ENCODE measurements around the gene FAHD2A.
A peak's percentile ranks its signal among the peaks of the same experiment; 100 is the strongest.
"Not testable (repeated sequence)": the region's sequence is repeated elsewhere in the genome, so short reads cannot be mapped to it uniquely, and the experiment has no call there.

Gene FAHD2A

DNA sequence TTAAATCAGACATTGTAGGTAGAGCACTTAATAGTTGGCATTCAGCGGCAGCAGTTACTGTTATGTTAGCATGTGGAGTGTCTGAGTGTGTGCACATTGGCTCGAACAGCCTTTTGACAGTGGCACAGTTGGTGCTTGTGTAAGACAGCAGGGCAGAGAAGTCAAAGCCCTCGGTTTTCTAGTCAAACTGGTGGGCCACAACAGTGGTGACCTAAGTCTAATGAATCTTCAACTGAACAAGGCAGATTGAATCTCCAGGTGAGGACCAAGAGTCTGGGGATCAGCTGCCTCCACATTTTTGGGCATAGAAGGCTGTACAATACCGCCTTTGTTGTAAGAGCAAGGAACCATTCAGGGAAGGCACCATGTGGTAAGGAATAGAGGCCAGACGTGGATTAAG, 1.3 kb downstream of the FAHD2A start:
- not testable (repeated sequence) for H3K36me3 ChIP-seq (ENCODE audit: control insufficient read depth, insufficient read depth, low read length); H3K27ac ChIP-seq (ENCODE audit: insufficient read depth, low read length, poor library complexity, severe bottlenecking); H3K9me3 ChIP-seq (ENCODE audit: control insufficient read depth, low read length); H3K4me1 ChIP-seq (ENCODE audit: control insufficient read depth, insufficient read depth, low read length, poor library complexity, severe bottlenecking); DNase-seq; H3K27me3 ChIP-seq (replicated peaks; ENCODE audit: control insufficient read depth, insufficient read depth, low read length, poor library complexity, severe bottlenecking)
- peak overlapping the region; percentile 100 for H3K4me3 ChIP-seq (ENCODE audit: insufficient read depth, low read depth, low read length, poor library complexity, severe bottlenecking)

DNA sequence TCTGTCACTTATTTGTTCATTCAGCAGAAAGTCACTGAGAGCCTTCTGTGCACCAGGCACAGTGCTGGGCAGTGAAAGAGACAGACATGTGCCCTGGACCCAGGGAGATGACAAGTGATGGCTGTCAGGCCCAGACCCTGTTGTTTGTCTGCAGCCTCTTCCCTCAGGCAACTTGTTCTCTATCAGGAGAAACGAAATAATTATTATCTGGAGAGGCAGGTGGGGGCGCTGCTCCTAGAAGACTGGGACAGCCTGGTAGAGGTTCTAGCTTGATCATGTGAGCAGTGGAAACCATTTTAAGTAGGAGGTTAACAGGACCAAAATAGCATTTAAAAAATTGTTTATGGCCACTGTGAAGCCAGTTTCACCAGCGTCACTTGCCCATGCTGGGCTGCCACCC, 2.2 kb downstream of the FAHD2A start:
- not testable (repeated sequence) for H3K4me1 ChIP-seq (ENCODE audit: control insufficient read depth, insufficient read depth, low read length, poor library complexity, severe bottlenecking); DNase-seq; H3K9me3 ChIP-seq (ENCODE audit: control insufficient read depth, low read length); H3K36me3 ChIP-seq (ENCODE audit: control insufficient read depth, insufficient read depth, low read length); H3K27me3 ChIP-seq (replicated peaks; ENCODE audit: control insufficient read depth, insufficient read depth, low read length, poor library complexity, severe bottlenecking); H3K27ac ChIP-seq (ENCODE audit: insufficient read depth, low read length, poor library complexity, severe bottlenecking); H3K4me3 ChIP-seq (ENCODE audit: insufficient read depth, low read depth, low read length, poor library complexity, severe bottlenecking)

DNA sequence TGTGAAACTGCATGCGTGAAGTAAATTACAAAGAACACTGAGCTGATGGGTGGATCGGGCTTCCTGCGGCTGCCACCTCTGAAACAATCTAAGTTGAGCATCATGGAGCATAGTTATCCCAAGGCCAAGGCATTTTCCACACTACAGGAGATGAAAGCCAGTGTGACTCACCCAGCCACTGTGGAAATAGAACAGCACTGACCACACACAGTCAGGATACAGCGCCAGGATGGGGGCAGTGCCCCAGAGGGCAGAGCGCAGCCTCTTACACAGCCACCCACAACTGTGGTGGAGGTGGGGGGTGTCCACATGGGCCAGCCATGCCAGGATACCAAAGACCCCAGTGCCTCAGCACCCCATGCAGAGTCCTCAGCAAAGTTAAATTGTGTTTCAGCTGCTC, 8.7 kb downstream of the FAHD2A start:
- H3K4me1 ChIP-seq (ENCODE audit: control insufficient read depth, insufficient read depth, low read length, poor library complexity, severe bottlenecking); H3K27me3 ChIP-seq (replicated peaks; ENCODE audit: control insufficient read depth, insufficient read depth, low read length, poor library complexity, severe bottlenecking); H3K9me3 ChIP-seq (ENCODE audit: control insufficient read depth, low read length); H3K4me3 ChIP-seq (ENCODE audit: insufficient read depth, low read depth, low read length, poor library complexity, severe bottlenecking); DNase-seq; H3K27ac ChIP-seq (ENCODE audit: insufficient read depth, low read length, poor library complexity, severe bottlenecking); H3K36me3 ChIP-seq (ENCODE audit: control insufficient read depth, insufficient read depth, low read length): not testable (repeated sequence)

DNA sequence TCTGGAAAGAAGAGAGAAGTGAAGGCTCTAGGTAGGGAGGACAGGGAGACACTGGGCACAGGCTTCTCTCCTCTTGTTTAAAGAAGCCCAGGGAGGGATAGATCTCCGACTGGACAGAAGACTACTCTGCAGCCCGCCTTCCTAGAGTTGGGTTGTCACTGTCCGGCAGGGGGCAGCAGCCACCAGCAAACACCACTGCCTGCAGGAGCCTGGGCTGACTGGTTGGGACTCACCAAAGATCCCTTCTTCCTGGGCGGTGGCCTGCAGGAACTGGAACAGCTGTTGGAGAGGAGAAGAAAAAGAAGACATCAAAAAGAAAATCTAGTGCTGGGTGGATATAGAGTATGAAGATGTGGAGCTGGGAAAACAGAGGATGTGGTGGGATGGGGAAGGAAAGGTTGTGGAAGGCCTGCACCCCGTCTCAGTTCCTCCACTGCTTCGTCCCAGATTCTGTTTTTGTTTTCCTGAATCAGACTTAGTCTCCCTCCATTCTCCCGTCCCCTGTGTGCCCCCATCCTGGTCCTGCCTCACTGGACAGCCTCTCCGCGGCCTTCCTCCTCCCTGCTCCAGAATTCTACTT, 11.6 kb downstream of the FAHD2A start:
- peak in 1 of 3 donors; percentile 20 for DNase-seq
- not testable (repeated sequence) for H3K27me3 ChIP-seq (replicated peaks; ENCODE audit: control insufficient read depth, insufficient read depth, low read length, poor library complexity, severe bottlenecking); H3K4me1 ChIP-seq (ENCODE audit: control insufficient read depth, insufficient read depth, low read length, poor library complexity, severe bottlenecking); H3K27ac ChIP-seq (ENCODE audit: insufficient read depth, low read length, poor library complexity, severe bottlenecking); H3K9me3 ChIP-seq (ENCODE audit: control insufficient read depth, low read length); H3K36me3 ChIP-seq (ENCODE audit: control insufficient read depth, insufficient read depth, low read length); H3K4me3 ChIP-seq (ENCODE audit: insufficient read depth, low read depth, low read length, poor library complexity, severe bottlenecking)

DNA sequence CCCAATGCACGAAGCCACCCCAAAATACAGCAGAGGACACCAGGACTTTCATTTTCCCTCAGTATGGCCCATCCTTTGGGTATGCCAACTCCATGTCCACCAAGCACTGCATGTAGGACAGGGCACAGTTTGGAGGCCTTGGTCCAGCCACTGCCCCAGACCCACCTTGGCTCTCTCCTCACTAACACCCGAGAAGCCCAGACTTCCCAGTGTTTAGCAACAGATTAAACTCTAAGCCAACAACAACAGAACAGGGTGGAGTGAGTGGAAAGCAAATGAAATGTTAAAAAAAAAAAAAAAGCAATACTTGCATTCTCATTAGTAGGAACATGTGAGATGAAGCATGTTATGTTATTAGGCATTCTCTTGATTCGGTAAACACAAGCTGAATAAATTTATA, 12.6 kb downstream of the FAHD2A start:
- not testable (repeated sequence) for H3K27me3 ChIP-seq (replicated peaks; ENCODE audit: control insufficient read depth, insufficient read depth, low read length, poor library complexity, severe bottlenecking); H3K27ac ChIP-seq (ENCODE audit: insufficient read depth, low read length, poor library complexity, severe bottlenecking); H3K36me3 ChIP-seq (ENCODE audit: control insufficient read depth, insufficient read depth, low read length); DNase-seq; H3K4me1 ChIP-seq (ENCODE audit: control insufficient read depth, insufficient read depth, low read length, poor library complexity, severe bottlenecking); H3K4me3 ChIP-seq (ENCODE audit: insufficient read depth, low read depth, low read length, poor library complexity, severe bottlenecking); H3K9me3 ChIP-seq (ENCODE audit: control insufficient read depth, low read length)

DNA sequence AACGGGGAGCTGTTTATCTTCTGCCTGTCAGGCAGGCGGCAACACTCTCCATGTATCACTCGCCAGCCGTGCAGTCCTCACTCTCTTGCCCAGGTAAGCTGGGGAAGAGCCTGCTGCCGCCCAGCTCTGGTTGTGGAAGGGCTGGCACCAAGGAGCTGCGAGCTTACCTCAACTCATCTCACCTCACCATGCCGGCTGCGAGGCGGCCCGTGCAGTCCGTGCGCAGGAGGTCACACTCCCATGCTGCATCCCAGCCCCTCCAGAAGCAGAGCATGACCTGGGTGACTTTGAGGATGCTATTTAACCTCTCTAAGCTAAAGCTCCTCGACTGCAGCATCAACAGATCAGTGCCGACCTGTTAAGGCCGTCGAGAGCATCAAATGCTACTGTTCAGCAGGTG, 13.1 kb downstream of the FAHD2A start:
- not testable (repeated sequence) for DNase-seq; H3K36me3 ChIP-seq (ENCODE audit: control insufficient read depth, insufficient read depth, low read length); H3K4me1 ChIP-seq (ENCODE audit: control insufficient read depth, insufficient read depth, low read length, poor library complexity, severe bottlenecking); H3K27me3 ChIP-seq (replicated peaks; ENCODE audit: control insufficient read depth, insufficient read depth, low read length, poor library complexity, severe bottlenecking); H3K9me3 ChIP-seq (ENCODE audit: control insufficient read depth, low read length); H3K27ac ChIP-seq (ENCODE audit: insufficient read depth, low read length, poor library complexity, severe bottlenecking); H3K4me3 ChIP-seq (ENCODE audit: insufficient read depth, low read depth, low read length, poor library complexity, severe bottlenecking)

DNA sequence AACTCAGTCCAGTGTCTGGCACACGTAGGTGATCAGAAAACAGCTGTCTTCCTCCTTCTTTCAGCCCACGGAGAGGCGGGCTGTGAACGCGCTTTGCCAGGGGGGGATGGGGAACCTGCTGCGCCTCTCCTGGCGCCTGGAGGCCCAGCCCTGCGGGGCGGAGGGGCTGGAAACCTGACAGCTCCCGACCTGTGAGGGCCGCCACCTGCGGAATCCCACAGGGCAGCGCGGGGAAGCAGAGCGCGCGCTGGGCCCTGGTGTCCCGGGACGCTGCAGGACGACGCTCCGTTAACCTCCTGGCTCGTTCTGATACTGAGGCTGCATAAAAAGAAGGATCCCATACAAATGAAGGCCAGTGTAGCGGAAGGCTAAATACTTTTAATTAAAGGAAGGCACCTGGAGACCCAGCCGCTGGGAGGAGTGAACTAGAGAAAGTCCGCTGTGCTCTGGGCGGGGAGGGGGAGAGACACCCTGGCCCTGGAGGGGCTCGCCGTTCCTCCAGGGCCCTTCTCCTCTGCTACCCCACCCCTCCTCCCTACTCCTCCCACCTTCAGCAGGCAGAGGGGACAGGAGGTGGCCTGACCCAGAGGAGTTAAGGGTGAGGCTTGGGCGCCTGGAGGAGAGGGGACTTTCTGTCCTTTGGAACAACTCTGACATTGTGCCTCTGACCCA, 24.8 kb downstream of the FAHD2A start:
- H3K27ac ChIP-seq (ENCODE audit: insufficient read depth, low read length, poor library complexity, severe bottlenecking); H3K4me3 ChIP-seq (ENCODE audit: insufficient read depth, low read depth, low read length, poor library complexity, severe bottlenecking); DNase-seq; H3K36me3 ChIP-seq (ENCODE audit: control insufficient read depth, insufficient read depth, low read length); H3K4me1 ChIP-seq (ENCODE audit: control insufficient read depth, insufficient read depth, low read length, poor library complexity, severe bottlenecking); H3K9me3 ChIP-seq (ENCODE audit: control insufficient read depth, low read length); H3K27me3 ChIP-seq (replicated peaks; ENCODE audit: control insufficient read depth, insufficient read depth, low read length, poor library complexity, severe bottlenecking): not testable (repeated sequence)

DNA sequence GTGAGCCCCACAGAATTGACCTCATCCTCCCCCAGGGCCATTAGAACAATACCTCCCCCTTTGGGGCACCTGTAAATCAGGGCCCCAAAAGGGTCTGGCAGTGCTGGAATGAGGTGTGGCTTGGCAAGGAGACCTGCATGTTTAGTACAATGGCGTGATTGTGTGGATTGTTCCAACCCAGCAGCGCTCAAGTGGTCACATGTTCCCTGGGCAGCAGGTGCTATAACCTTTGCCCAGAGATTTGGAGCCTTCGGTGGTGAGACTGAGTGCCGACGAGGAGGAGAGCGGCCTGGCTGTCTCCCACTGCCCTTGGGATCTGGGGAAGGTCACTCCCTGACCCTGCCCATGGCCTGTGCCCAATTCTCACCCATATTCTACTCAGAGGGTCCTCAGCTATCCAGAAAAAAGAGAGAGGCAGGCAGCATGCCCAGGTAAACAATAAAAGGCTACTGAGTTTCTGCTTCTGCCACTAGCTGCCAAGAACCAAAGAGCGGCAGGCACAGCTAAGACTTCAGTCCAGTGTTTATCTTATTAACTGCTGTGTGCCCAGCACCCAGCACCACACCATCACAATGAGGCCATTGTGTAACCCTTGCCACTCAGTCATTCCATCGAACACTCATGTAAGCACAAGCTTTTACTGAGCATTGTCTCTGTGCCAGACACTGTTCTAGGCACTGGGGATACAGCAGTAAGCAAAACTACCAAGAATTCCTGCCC, 27.4 kb downstream of the FAHD2A start:
- not testable (repeated sequence) for DNase-seq; H3K4me3 ChIP-seq (ENCODE audit: insufficient read depth, low read depth, low read length, poor library complexity, severe bottlenecking); H3K27me3 ChIP-seq (replicated peaks; ENCODE audit: control insufficient read depth, insufficient read depth, low read length, poor library complexity, severe bottlenecking); H3K9me3 ChIP-seq (ENCODE audit: control insufficient read depth, low read length); H3K27ac ChIP-seq (ENCODE audit: insufficient read depth, low read length, poor library complexity, severe bottlenecking); H3K4me1 ChIP-seq (ENCODE audit: control insufficient read depth, insufficient read depth, low read length, poor library complexity, severe bottlenecking); H3K36me3 ChIP-seq (ENCODE audit: control insufficient read depth, insufficient read depth, low read length)

DNA sequence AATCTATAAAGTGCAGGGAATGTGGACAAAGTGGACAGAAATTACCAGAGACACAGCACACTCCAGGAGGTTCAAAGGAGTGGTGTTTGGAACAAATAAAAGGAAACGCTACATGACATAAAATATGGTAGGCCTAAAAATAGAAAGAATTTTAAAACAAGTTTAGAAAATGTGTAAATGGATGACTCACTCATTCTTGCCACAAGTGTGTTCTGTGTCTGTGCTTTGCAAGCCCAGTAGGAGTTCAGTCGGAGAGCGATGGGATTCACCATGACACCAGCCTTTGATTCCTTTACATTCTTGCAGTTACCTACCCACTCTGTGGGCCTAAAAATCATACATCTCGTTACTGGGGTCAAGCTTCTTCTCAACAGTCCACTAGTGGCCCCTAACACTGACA, 30.9 kb downstream of the FAHD2A start:
- H3K36me3 ChIP-seq (ENCODE audit: control insufficient read depth, insufficient read depth, low read length); H3K4me3 ChIP-seq (ENCODE audit: insufficient read depth, low read depth, low read length, poor library complexity, severe bottlenecking); H3K9me3 ChIP-seq (ENCODE audit: control insufficient read depth, low read length); DNase-seq; H3K27me3 ChIP-seq (replicated peaks; ENCODE audit: control insufficient read depth, insufficient read depth, low read length, poor library complexity, severe bottlenecking); H3K27ac ChIP-seq (ENCODE audit: insufficient read depth, low read length, poor library complexity, severe bottlenecking); H3K4me1 ChIP-seq (ENCODE audit: control insufficient read depth, insufficient read depth, low read length, poor library complexity, severe bottlenecking): not testable (repeated sequence)

DNA sequence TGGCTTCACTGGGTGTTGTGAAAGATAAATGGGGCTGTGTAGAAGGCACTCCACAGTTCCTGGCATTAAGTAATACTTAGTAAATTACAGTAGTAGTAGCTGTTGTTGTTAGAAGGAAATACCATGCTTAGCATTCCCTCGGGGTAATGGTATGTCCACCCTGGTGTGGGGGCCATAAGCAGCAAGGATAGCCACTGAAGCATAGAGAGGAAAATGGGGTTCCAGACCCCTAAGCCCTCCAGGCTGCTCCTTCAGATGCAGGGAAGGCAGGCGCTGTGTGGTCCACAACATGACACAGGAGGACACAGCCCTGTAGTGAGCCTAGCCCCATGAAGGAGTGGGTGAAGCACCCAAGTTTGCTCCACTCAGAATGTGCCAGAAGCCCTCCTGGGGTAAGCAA, 31.5 kb downstream of the FAHD2A start:
- H3K36me3 ChIP-seq (ENCODE audit: control insufficient read depth, insufficient read depth, low read length); H3K4me3 ChIP-seq (ENCODE audit: insufficient read depth, low read depth, low read length, poor library complexity, severe bottlenecking); H3K4me1 ChIP-seq (ENCODE audit: control insufficient read depth, insufficient read depth, low read length, poor library complexity, severe bottlenecking); DNase-seq; H3K27ac ChIP-seq (ENCODE audit: insufficient read depth, low read length, poor library complexity, severe bottlenecking); H3K9me3 ChIP-seq (ENCODE audit: control insufficient read depth, low read length); H3K27me3 ChIP-seq (replicated peaks; ENCODE audit: control insufficient read depth, insufficient read depth, low read length, poor library complexity, severe bottlenecking): not testable (repeated sequence)

All from effector memory CD4-positive, alpha-beta T cell (primary cell).